ENCODE measurements around the gene WNT5B. TPM values are rescaled to one million over a fixed set of nuclear protein-coding genes. Genes with fewer than 3 reads are reported as not detected.

Gene WNT5B
- total and polyA plus RNA-seq, 2 donors (not counting 1 experiment from before 2014, with no cell fraction given): 0.33 to 0.57 TPM

GRCh38 chr12:1629338-1630132 is 504 bp downstream of the WNT5B start:
- peaks cover 44% of the 10 kb centered on the region for H3K27me3 Mint-ChIP-seq
- TF ChIP-seq EZH2 (IDR thresholded peaks at IDR 0.05; ENCODE audit: borderline replicate concordance, insufficient read depth, low read depth, low read length, poor library complexity, severe bottlenecking) (no peak), CTCF (IDR thresholded peaks at IDR 0.05) (peak; percentile 64)
- H3K36me3 ChIP-seq (replicated peaks in 1 of 2; ENCODE audit: control extremely low read depth in 1 of 2, control insufficient read depth in 1 of 2, extremely low read depth in 1 of 2, insufficient read depth in 2 of 2, low read length in 1 of 2): no peaks in the 10 kb centered on the region
- no peak overlapping the region for H3K27ac Mint-ChIP-seq
- peaks cover 0 to 7% (median 0%) of the 10 kb centered on the region in 3 donors for H3K9me3 ChIP-seq (ENCODE audit: control extremely low read depth in 1 of 3, control insufficient read depth in 2 of 3, insufficient read depth in 1 of 3, low read length in 2 of 3)
- peak overlapping the region; percentile 74 for H2AFZ ChIP-seq (ENCODE audit: insufficient read depth, low read depth, low read length, poor library complexity, severe bottlenecking)
- H3K4me3 Mint-ChIP-seq: peak overlapping the region; percentile 78
- H3K9ac ChIP-seq (ENCODE audit: low read length): peak overlapping the region; percentile 59
- H3K4me2 ChIP-seq (replicated peaks; ENCODE audit: low read depth, low read length, poor library complexity, severe bottlenecking): peak overlapping the region; percentile 99
- intact Hi-C loops (cut with micrococcal nuclease): loop anchor here (1.0 kb wide), 1 partner anchor 511 kb away; no protein-coding TSS in a partner anchor
- peak overlapping the region in 4 of 5 experiments; percentile 37 to 70 (median 48) for H3K4me3 ChIP-seq (ENCODE audit: control extremely low read depth in 1 of 5, extremely low read depth in 1 of 5, insufficient read depth in 1 of 5, low read depth in 2 of 5, low read length in 4 of 5)
- ATAC-seq (ENCODE audit: low read depth) (peak; percentile 65), DNase-seq (peak; percentile 65)
- no peaks in the 10 kb centered on the region for H3K9me3 Mint-ChIP-seq (ENCODE audit: insufficient read depth)
- 15% methylated on average over 23 of the region's 32 CpGs for WGBS (ENCODE audit: insufficient coverage)
- H3K4me1 Mint-ChIP-seq: peaks cover 27% of the 10 kb centered on the region
- H4K20me1 ChIP-seq (ENCODE audit: control insufficient read depth, insufficient read depth, low read length, poor library complexity, severe bottlenecking): no peaks in the 10 kb centered on the region
- peaks cover 0 to 59% (median 35%) of the 10 kb centered on the region in 4 experiments for H3K27me3 ChIP-seq (replicated peaks in 1 of 4; ENCODE audit: control extremely low read depth in 1 of 4, control insufficient read depth in 3 of 4, insufficient read depth in 4 of 4, low read length in 3 of 4)
- no peak overlapping the region for H3K27ac ChIP-seq (ENCODE audit: low read length in 2 of 2)
- ChIA-PET POLR2A (no interaction called here), CTCF (interaction anchor here (1.0 to 8.1 kb wide), 9 partner anchors 14 to 511 kb away, joined by 3 to 105 read pairs (median 6); no protein-coding TSS in a partner anchor)
- H3K79me2 ChIP-seq (ENCODE audit: control insufficient read depth, insufficient read depth, low read length): no peaks in the 10 kb centered on the region
- peaks cover 26 to 27% of the 10 kb centered on the region in 2 donors for H3K4me1 ChIP-seq (ENCODE audit: control insufficient read depth in 2 of 2, insufficient read depth in 2 of 2, low read length in 2 of 2)
